Heart left ventricle (tissue), 13 donors: ENCODE results near the gene MMRN1.

Source experiments
- POLR2A ChIP-seq, 2 donors: fragments of 450-650 bp; IDR thresholded peaks; one replicate each; pipeline ENCODE4 v1.6.1; 2017; ENCODE audit warnings: antibody characterized with exemption in 2 of 2, mild to moderate bottlenecking in 2 of 2, moderate library complexity in 2 of 2
- TF ChIP-seq, protein P1 (sequence below), 12 donors: fragments of 200-600 bp; sonication (generic) in 4 of 12; IDR thresholded peaks; one replicate each; pipeline versions ENCODE4 v1.5.0 to v1.8.0; 2018 to 2022; ENCODE audit warnings: antibody characterized with exemption in 12 of 12, mild to moderate bottlenecking in 5 of 12
- donor health status: ischemic (EF 13 %, LVEDD 7.1; RV severe dilation, severe dysfunction).
- donor health status: DM: no; HTN: yes; CAD: no.
- donor health status: DM: no; HTN: no; CAD: no.
- donor health status: ischemic (EF 25% LVEDD 6.9; RV normal size, moderate dysfunction).
- donor health status: ischemic (EF 25% LVEDD 5.7; RV mildly dilated, moderate dysfunction).
- donor health status: ischemic (EF 35%, LVEDD 5.7; RV mildly dilated, moderate dysfunction).
- donor health status: nonischemic (EF 11% LVEDD 7.7; RV severe dilation, severe dysfunction).
- donor health status: DM: yes; HTN: yes; CAD: no.
- donor health status: PGD.
- donor health status: ischemic (EF 29% LVEDD 5.4; RV normal size, mild dysfunction).
- donor health status: nonischemic (EF 23%, LVEDD 6.1; RV moderate dilation, normal function).

- TF ChIP-seq, protein P1, sequence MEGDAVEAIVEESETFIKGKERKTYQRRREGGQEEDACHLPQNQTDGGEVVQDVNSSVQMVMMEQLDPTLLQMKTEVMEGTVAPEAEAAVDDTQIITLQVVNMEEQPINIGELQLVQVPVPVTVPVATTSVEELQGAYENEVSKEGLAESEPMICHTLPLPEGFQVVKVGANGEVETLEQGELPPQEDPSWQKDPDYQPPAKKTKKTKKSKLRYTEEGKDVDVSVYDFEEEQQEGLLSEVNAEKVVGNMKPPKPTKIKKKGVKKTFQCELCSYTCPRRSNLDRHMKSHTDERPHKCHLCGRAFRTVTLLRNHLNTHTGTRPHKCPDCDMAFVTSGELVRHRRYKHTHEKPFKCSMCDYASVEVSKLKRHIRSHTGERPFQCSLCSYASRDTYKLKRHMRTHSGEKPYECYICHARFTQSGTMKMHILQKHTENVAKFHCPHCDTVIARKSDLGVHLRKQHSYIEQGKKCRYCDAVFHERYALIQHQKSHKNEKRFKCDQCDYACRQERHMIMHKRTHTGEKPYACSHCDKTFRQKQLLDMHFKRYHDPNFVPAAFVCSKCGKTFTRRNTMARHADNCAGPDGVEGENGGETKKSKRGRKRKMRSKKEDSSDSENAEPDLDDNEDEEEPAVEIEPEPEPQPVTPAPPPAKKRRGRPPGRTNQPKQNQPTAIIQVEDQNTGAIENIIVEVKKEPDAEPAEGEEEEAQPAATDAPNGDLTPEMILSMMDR (IDR thresholded peaks at IDR 0.05): no peak
- no peak for TF ChIP-seq POLR2A (IDR thresholded peaks at IDR 0.05)
Measured at GRCh38 chr4:89906777-89907521, 12.3 kb downstream of the MMRN1 start.
